Activated CD4-positive, CD25-positive, alpha-beta regulatory T cell treated with anti-CD3 and anti-CD28 coated beads, Interleukin-2, amount 50 U/mL, for 24 hours (primary cell): ENCODE measurements around the gene GGPS1.
"Not testable (repeated sequence)": the region's sequence is repeated elsewhere in the genome, so short reads cannot be mapped to it uniquely, and the experiment has no call there.

Source experiments
- ATAC-seq, 2 donors: fragments of 150-1000 bp; cut with Tn5 transposase; one replicate each; pipeline ENCODE4 v1.10.0; 2021; ENCODE audit warnings: mild to moderate bottlenecking in 1 of 2, moderate library complexity in 1 of 2

Gene GGPS1

GRCh38 chr1:235341334-235341733 lies 13.0 kb downstream of the GGPS1 start:
- ATAC-seq: no peak

- ATAC-seq: no peak
Measured at GRCh38 chr1:235342039-235342438, 13.7 kb downstream of the GGPS1 start.

GRCh38 chr1:235342471-235342870 lies 14.1 kb downstream of the GGPS1 start:
- ATAC-seq: no peak

GRCh38 chr1:235343726-235344125 lies 15.4 kb downstream of the GGPS1 start:
- ATAC-seq: no peak

GRCh38 chr1:235351441-235351840 lies 23.1 kb downstream of the GGPS1 start:
- ATAC-seq: no peak

- ATAC-seq: no peak
Measured at GRCh38 chr1:235351898-235352297, 23.5 kb downstream of the GGPS1 start.

- ATAC-seq: no peak
Measured at GRCh38 chr1:235357485-235358373, 29.4 kb downstream of the GGPS1 start.

- ATAC-seq: no peak
Measured at GRCh38 chr1:235358899-235359298, 30.5 kb downstream of the GGPS1 start.

GRCh38 chr1:235364189-235364588 lies 35.8 kb downstream of the GGPS1 start:
- not testable (repeated sequence) for ATAC-seq

GRCh38 chr1:235366286-235366685 lies 37.9 kb downstream of the GGPS1 start:
- ATAC-seq: peak; percentile 71 to 77

- peak; percentile 98 for ATAC-seq
Measured at GRCh38 chr1:235367000-235367908, 38.9 kb downstream of the GGPS1 start, which contains the start of gene TBCE. Gene TBCE (plus strand): TSS chr1:235367427. CDS start chr1:235380050, 12,623 bp downstream.

- no peak for ATAC-seq
Measured at GRCh38 chr1:235368428-235368827, 40.1 kb downstream of the GGPS1 start.

- ATAC-seq: no peak
Measured at GRCh38 chr1:235369802-235370201, 41.4 kb downstream of the GGPS1 start.

- no peak for ATAC-seq
Measured at GRCh38 chr1:235375919-235376605, 47.7 kb downstream of the GGPS1 start.

- not testable (repeated sequence) for ATAC-seq
Measured at GRCh38 chr1:235378134-235378735, 49.9 kb downstream of the GGPS1 start.

GRCh38 chr1:235381955-235382739 lies 53.8 kb downstream of the GGPS1 start:
- ATAC-seq: not testable (repeated sequence)

- ATAC-seq: not testable (repeated sequence)
Measured at GRCh38 chr1:235385633-235386032, 57.3 kb downstream of the GGPS1 start.

GRCh38 chr1:235391874-235392273 lies 63.5 kb downstream of the GGPS1 start:
- no peak for ATAC-seq
